Neural cell (in vitro differentiated cells): Measurements from ENCODE around the gene ARHGEF2.

ENCODE experiments used
- CTCF ChIP-seq: fragments of 450-650 bp; IDR thresholded peaks from 2 replicates; pipeline ENCODE4 v1.5.1; 2014; ENCODE audit warnings: antibody characterized with exemption, mild to moderate bottlenecking, moderate library complexity; ENCODE audit not compliant: poor library complexity, severe bottlenecking
- EZH2 ChIP-seq: fragments of 200-600, 300-800 bp; shearing (Covaris generic), sonication (generic); IDR thresholded peaks from 2 replicates; pipeline ENCODE4 v1.6.1; 2014; ENCODE audit warnings: antibody characterized with exemption, low read length, borderline replicate concordance, mild to moderate bottlenecking; ENCODE audit not compliant: insufficient read depth, poor library complexity, severe bottlenecking
- POLR2AphosphoS5 ChIP-seq: IDR thresholded peaks from 2 replicates; pipeline ENCODE4 v1.6.1; 2012
- SMC3 ChIP-seq: fragments of 450-650 bp; conservative IDR thresholded peaks from 2 replicates; pipeline ENCODE4 v1.6.1; 2014; ENCODE audit warnings: antibody characterized with exemption, mild to moderate bottlenecking, moderate library complexity; ENCODE audit not compliant: poor library complexity

- TF ChIP-seq EZH2 (no peak), POLR2AphosphoS5 (no peak), CTCF (no peak), SMC3 (no peak)
These were observed 31.6 kb downstream of the ARHGEF2 start for GRCh38 chr1:155946633-155947219.
